Measurements from ENCODE around the gene C4orf46. TPM values are rescaled to one million over a fixed set of nuclear protein-coding genes. Genes with fewer than 3 reads are reported as not detected.
A peak's percentile ranks its signal among the peaks of the same experiment; 100 is the strongest.
"Not testable (repeated sequence)": the region's sequence is repeated elsewhere in the genome, so short reads cannot be mapped to it uniquely, and the experiment has no call there.

The C4orf46 gene
- total and polyA plus RNA-seq, 8 donors: 1.0 to 2.7 (median 1.4) TPM

DNA sequence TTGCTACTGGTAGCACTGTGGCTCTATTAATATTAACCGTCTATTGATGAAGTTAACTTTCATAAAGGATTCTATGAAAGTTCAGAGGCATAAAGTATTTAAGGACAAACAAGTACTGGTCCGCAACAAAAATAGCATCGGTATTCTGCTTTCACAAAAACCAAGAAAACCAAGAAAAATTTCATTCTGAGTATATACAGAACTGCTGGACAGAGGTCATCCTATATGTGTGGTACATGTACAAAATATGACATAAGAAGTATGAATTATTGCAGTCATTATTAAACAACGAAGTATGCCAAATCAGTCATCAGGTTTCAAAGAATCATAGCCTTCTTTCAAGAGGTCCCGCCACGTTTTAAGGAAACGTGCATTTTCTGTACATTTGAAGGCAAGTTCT, 2.4 kb downstream of the C4orf46 start:
- Histone ChIP-seq H3K4me3 (no peak overlapping the region), H3K27ac (no peak overlapping the region), H3K36me3 (no peaks in the 10 kb centered on the region), H3K4me1 (peaks cover 0 to 9% (median 0%) of the 10 kb centered on the region in 3 donors), H3K27me3 (no peaks in the 10 kb centered on the region), H3K9me3 (no peaks in the 10 kb centered on the region)
- ATAC-seq: no peak
- no peak for FAIRE-seq
- no peak for DNase-seq
- 87 to 89% methylated on average over 7 of the region's 7 CpGs for WGBS, 2 donors
- no peak for TF ChIP-seq CTCF (IDR thresholded peaks at IDR 0.05)
- intact Hi-C loops (cut with DNase I): no loop called here

DNA sequence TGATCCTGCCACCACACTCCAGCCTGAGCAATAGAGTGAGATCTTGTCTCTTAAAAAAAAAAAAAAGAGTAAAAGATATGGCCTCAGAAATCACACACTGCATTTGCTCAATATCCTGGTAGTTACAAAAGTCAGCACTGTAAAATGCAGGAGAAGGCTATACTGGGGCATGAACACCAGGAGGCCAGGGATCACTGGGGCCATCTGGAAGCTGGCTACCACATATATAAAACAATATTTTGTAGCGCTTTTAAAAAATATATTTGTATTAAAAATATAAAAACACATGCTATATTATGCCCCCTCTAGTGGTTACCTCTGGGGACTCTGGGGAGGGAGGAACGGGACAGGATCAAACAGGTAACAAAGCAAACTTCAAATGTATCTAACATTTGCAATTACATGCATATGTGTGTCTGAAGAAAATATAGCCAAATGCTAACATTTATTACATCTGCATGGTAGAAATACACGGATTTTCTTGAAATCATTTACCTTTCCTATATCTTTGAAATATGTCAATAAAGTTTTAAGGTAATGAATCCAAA, 4.0 kb downstream of the C4orf46 start:
- ATAC-seq (no peak), FAIRE-seq (no peak), DNase-seq (no peak)
- Histone ChIP-seq H3K4me3 (no peak overlapping the region), H3K27me3 (no peaks in the 10 kb centered on the region), H3K9me3 (no peaks in the 10 kb centered on the region), H3K4me1 (peaks cover 0 to under 1% (median 0%) of the 10 kb centered on the region in 3 donors), H3K36me3 (no peaks in the 10 kb centered on the region), H3K27ac (no peak overlapping the region)
- 83 to 86% methylated on average over 3 of the region's 3 CpGs for WGBS, 2 donors
- intact Hi-C loops (cut with DNase I): no loop called here
- peak in 3 of 4 donors; percentile 21 to 28 (median 21) for TF ChIP-seq CTCF (IDR thresholded peaks at IDR 0.05)

DNA sequence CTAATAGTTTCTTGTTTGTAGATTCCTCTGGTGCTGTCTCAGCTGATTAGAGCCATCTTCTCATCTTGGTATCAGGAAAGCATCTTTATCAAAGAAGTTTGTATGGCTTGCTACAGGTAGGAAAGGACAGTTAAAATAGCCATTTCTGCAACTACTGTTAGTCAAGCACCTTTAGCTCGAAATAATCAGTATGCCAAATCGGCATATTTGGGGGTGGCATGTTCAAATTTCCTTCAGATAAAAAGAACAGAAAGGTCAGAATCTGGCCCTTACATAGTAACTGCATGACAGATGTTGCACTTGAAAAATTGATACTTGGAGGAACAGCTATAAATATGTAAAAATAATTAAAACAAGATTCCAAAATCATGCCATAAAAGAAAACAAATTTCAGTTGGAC, 4.8 kb downstream of the C4orf46 start:
- no peak for TF ChIP-seq CTCF (IDR thresholded peaks at IDR 0.05)
- Histone ChIP-seq H3K27ac (no peak overlapping the region), H3K9me3 (no peaks in the 10 kb centered on the region), H3K27me3 (no peaks in the 10 kb centered on the region), H3K36me3 (no peaks in the 10 kb centered on the region), H3K4me3 (no peak overlapping the region), H3K4me1 (no peaks in the 10 kb centered on the region)
- FAIRE-seq: no peak
- intact Hi-C loops (cut with DNase I): no loop called here
- ATAC-seq: no peak
- DNase-seq: no peak
- 90 to 96% methylated on average over 2 of the region's 2 CpGs for WGBS, 2 donors

- Histone ChIP-seq H3K4me1 (no peaks in the 10 kb centered on the region), H3K27ac (no peak overlapping the region), H3K4me3 (no peak overlapping the region), H3K27me3 (no peaks in the 10 kb centered on the region), H3K36me3 (no peaks in the 10 kb centered on the region), H3K9me3 (no peaks in the 10 kb centered on the region)
- DNase-seq: peak in 2 of 6 donors; percentile 18 to 68
- no peak for FAIRE-seq
- ATAC-seq: no peak
- intact Hi-C loops (cut with DNase I): no loop called here
- TF ChIP-seq CTCF (IDR thresholded peaks at IDR 0.05): no peak
- 97 to 98% methylated on average over 18 of the region's 18 CpGs for WGBS, 2 donors
Observed at GRCh38 chr4:158664806-158665205, 6.9 kb downstream of the C4orf46 start.

DNA sequence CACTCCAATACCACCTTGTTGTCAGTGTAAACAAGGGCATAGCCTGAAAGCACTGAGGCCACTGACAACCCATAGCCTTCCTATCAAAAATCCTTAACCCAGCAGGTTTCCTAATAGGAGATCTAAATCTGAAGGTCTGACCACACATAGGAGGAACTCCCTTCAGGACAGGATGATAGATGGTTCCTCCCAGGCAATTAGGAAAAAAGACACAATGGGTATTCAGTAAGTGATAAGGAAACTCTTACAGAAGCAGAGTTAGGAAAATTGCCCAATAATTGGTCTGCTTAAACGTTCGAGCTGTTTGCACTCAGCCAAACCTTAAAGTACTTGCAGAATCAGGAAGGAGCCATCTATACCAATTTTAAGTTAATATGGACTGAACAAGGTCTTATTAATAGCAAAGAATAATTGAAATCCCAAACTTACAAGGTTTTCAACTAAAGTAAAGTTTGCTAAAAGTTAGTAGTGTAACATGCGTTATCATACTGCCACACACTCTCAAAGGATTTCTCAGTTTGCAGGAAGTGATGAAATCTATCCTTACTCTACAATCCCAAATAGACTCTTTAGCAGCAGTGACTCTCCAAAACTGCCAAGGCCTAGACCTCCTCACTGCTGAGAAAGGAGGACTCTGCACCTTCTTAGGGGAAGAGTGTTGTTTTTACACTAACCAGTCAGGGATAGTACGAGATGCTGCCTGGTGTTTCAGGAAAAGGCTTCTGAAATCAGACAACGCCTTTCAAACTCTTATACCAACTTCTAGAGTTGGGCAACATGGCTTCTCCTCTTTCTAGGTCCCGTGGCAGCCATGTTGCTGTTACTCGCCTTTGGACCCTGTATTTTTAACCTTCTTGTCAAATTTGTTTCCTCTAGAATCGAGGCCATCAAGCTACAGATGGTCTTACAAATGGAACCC, 7.7 kb downstream of the C4orf46 start:
- H3K9me3 ChIP-seq; H3K4me1 ChIP-seq; H3K36me3 ChIP-seq; H3K27ac ChIP-seq; DNase-seq; H3K4me3 ChIP-seq; H3K27me3 ChIP-seq; ATAC-seq; FAIRE-seq; intact Hi-C loops (cut with DNase I): not testable (repeated sequence)
- 66 to 79% methylated on average over 8 of the region's 8 CpGs for WGBS, 2 donors

DNA sequence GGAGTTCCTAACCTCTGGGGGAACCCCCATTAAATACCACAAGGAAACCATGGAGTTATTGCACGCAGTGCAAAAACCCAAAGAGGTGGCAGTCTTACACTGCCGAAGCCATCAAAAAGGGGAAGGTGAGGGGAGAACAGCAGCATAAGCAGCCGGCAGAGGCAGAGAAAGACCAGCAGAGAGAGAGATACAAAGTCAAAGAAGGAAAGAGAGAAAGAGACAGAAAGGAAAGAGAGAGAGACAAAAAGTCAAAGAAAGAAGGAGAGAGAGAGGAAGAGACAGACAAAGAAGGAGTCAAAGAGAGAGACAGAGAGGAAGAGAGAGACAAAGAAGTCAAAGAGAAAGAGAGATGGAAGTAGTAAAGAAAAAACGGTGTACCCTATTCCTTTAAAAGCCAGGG, 8.4 kb downstream of the C4orf46 start:
- 61 to 72% methylated on average over 4 of the region's 4 CpGs for WGBS, 2 donors
- H3K4me1 ChIP-seq; ATAC-seq; H3K27ac ChIP-seq; FAIRE-seq; H3K36me3 ChIP-seq; H3K9me3 ChIP-seq; DNase-seq; H3K27me3 ChIP-seq; H3K4me3 ChIP-seq; intact Hi-C loops (cut with DNase I): not testable (repeated sequence)
